NCI-H774 (cell line): ENCODE measurements around the gene IGFBP3.
A peak's percentile ranks its signal among the peaks of the same experiment; 100 is the strongest.
"Not testable (repeated sequence)": the region's sequence is repeated elsewhere in the genome, so short reads cannot be mapped to it uniquely, and the experiment has no call there.

Experiments used
- DNase-seq: peaks from one replicate; lab custom pipeline; 2025; lab: John Stamatoyannopoulos, UW

The IGFBP3 gene

GRCh38 chr7:45920502-45921380 lies at the start of gene IGFBP3:
Gene IGFBP3, minus strand, starts transcription at chr7:45921272. Its CDS starts 132 bp downstream, at chr7:45921140.
- DNase-seq: peak; percentile 81

- DNase-seq: no peak
Observed at GRCh38 chr7:45970454-45970853, 49.4 kb upstream of the IGFBP3 start.

- DNase-seq: no peak
Observed at GRCh38 chr7:45969940-45970339, 48.9 kb upstream of the IGFBP3 start.

- no peak for DNase-seq
Observed at GRCh38 chr7:45968856-45969541, 47.9 kb upstream of the IGFBP3 start.

- DNase-seq: no peak
Observed at GRCh38 chr7:45968312-45968711, 47.2 kb upstream of the IGFBP3 start.

- no peak for DNase-seq
Observed at GRCh38 chr7:45967591-45968157, 46.6 kb upstream of the IGFBP3 start.

- DNase-seq: no peak
Observed at GRCh38 chr7:45962861-45963260, 41.8 kb upstream of the IGFBP3 start.

GRCh38 chr7:45957721-45958120 lies 36.6 kb upstream of the IGFBP3 start:
- no peak for DNase-seq

GRCh38 chr7:45955286-45955685 lies 34.2 kb upstream of the IGFBP3 start:
- DNase-seq: no peak

GRCh38 chr7:45953055-45953454 lies 32.0 kb upstream of the IGFBP3 start:
- not testable (repeated sequence) for DNase-seq

- DNase-seq: no peak
Observed at GRCh38 chr7:45944058-45944457, 23.0 kb upstream of the IGFBP3 start.

GRCh38 chr7:45940939-45941338 lies 19.9 kb upstream of the IGFBP3 start:
- DNase-seq: no peak

- not testable (repeated sequence) for DNase-seq
Observed at GRCh38 chr7:45940237-45940781, 19.2 kb upstream of the IGFBP3 start.

- DNase-seq: no peak
Observed at GRCh38 chr7:45939574-45939973, 18.5 kb upstream of the IGFBP3 start.

- no peak for DNase-seq
Observed at GRCh38 chr7:45938626-45939302, 17.7 kb upstream of the IGFBP3 start.

GRCh38 chr7:45937862-45938261 lies 16.8 kb upstream of the IGFBP3 start:
- DNase-seq: no peak

GRCh38 chr7:45937301-45937700 lies 16.2 kb upstream of the IGFBP3 start:
- DNase-seq: no peak

GRCh38 chr7:45930967-45931366 lies 9.9 kb upstream of the IGFBP3 start:
- DNase-seq: no peak

- DNase-seq: no peak
Observed at GRCh38 chr7:45927721-45928120, 6.6 kb upstream of the IGFBP3 start.

GRCh38 chr7:45924283-45924682 lies 3.2 kb upstream of the IGFBP3 start:
- no peak for DNase-seq

GRCh38 chr7:45923818-45924217 lies 2.7 kb upstream of the IGFBP3 start:
- DNase-seq: no peak

GRCh38 chr7:45923290-45923689 lies 2.2 kb upstream of the IGFBP3 start:
- DNase-seq: peak; percentile 39
